Activated naive CD4-positive, alpha-beta T cell treated with anti-CD3 and anti-CD28 coated beads, Interleukin-2, amount 50 U/mL, for 72 hours (primary cell): ENCODE results near the gene CCSER1. TPM values are rescaled to one million over a fixed set of nuclear protein-coding genes. Genes with fewer than 3 reads are reported as not detected.

Source experiments
- ATAC-seq, 2 donors: fragments of 150-1000 bp; cut with Tn5 transposase; 2 replicates each; pipeline ENCODE4 v1.10.0; 2021; ENCODE audit warnings: mild to moderate bottlenecking in 2 of 2, moderate library complexity in 2 of 2
- DNase-seq, 2 donors: peaks; one replicate each; pipeline ENCODE4 v3.0.0; 2021 to 2022; ENCODE audit warnings: low spot score in 2 of 2
- H3K27ac Mint-ChIP-seq, 2 donors: one replicate each; pipeline ENCODE4 v1.8.0; 2022; ENCODE audit warnings: mild to moderate bottlenecking in 2 of 2, mixed read lengths in 2 of 2
- H3K36me3 Mint-ChIP-seq, 2 donors: one replicate each; pipeline ENCODE4 v1.8.0; 2022; ENCODE audit warnings: mixed read lengths in 2 of 2
- H3K9me3 Mint-ChIP-seq, 2 donors: one replicate each; pipeline ENCODE4 v1.8.0; 2022; ENCODE audit warnings: mixed read lengths in 2 of 2
- total RNA-seq, 2 donors: library from RNA; stranded (reverse); gene quantifications; one replicate each; pipeline ENCODE4 v1.2.3, GENCODE V29; 2022

CCSER1 gene
- total RNA-seq, 2 donors from 2014 or later, result 0.23 TPM; not detected in 1

- ATAC-seq (no peak), DNase-seq (no peak)
- Mint-ChIP-seq H3K9me3 (peaks cover 7 to 14% of the 10 kb centered on the region in 2 donors), H3K36me3 (no peaks in the 10 kb centered on the region), H3K27ac (no peak overlapping the region)
These were observed 855.6 kb downstream of the CCSER1 start for GRCh38 chr4:90982813-90983212.

DNA sequence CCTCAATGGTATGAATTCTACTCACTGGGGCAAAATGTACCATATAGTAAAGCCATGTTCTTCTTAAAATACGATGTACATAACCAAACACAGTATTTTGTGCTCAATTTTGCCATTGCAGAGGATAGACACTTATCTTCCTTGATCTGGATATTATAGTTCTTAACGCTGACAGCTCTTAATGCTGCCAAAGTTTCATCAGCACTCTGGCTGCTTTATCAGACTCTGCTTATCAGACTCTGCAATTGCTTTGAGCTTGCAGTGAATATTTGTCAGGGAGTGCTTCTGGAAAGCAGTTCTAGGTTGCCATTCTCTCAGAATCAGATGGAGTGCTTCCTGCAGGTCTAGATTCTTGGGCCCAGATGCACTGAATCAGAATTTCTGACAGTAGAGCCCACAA is 863.1 kb downstream of the CCSER1 start:
- Mint-ChIP-seq H3K36me3 (no peaks in the 10 kb centered on the region), H3K27ac (no peak overlapping the region), H3K9me3 (peaks cover 11 to 12% of the 10 kb centered on the region in 2 donors)
- DNase-seq (no peak), ATAC-seq (no peak)

DNA sequence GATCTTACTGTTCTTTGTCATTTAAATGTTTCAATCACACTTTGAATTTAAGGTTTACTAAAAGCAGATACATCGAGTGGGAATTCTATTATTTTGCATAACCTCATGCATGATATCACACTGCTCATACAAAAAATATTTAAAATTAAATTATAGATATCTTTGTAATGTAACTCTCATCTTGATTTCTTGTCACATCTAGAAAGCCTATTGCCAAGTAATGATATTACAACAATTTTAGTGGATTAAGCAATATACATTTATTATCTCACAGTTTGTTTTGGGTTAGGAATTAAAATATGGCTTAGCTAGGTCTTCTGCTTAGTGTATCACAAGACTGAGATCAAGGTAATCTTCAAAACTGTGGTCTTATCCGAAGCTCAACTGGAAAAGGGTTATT is 865.0 kb downstream of the CCSER1 start:
- ATAC-seq (no peak), DNase-seq (no peak)
- Mint-ChIP-seq H3K9me3 (peaks cover 8 to 12% of the 10 kb centered on the region in 2 donors), H3K36me3 (no peaks in the 10 kb centered on the region), H3K27ac (no peak overlapping the region)

DNA sequence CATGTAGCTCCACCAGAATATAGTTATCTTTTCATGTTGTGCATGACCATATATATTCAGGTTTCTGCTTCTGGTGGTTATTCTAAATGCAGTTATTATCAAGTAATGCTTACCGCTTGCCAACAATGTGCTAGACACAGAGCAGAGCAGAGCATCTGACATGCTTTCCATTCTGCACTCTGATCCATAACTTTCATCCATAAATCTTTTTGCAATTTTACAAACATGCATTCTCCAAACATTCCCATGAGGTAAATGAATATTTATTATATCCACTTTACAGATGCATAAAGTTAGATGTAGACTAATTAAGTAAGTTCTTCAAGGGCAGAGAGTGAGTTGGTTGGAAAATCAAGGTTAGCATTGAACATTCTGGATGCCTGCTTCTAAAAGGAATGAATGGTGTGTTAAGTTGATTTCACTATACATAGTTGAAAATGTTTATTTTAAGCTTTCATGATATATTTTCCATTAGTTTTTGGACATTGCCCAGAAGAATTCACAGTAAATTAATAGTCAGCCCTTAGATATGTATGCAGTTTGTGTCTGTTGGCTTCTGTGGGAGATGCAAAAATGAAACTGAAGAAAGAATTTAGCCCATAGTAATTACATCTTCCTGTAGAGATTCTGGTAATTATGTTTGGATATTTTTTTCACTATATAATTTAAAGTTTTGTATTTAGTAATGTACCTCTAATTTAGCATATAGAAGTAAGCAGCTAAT is 867.8 kb downstream of the CCSER1 start:
- no peak for ATAC-seq
- Mint-ChIP-seq H3K36me3 (no peaks in the 10 kb centered on the region), H3K9me3 (peaks cover 8 to 9% of the 10 kb centered on the region in 2 donors), H3K27ac (no peak overlapping the region)
- DNase-seq, result no peak

GRCh38 chr4:90995996-90996395 is 868.8 kb downstream of the CCSER1 start:
- Mint-ChIP-seq H3K27ac (no peak overlapping the region), H3K9me3 (peaks cover 8 to 9% of the 10 kb centered on the region in 2 donors), H3K36me3 (no peaks in the 10 kb centered on the region)
- ATAC-seq (no peak), DNase-seq (no peak)

DNA sequence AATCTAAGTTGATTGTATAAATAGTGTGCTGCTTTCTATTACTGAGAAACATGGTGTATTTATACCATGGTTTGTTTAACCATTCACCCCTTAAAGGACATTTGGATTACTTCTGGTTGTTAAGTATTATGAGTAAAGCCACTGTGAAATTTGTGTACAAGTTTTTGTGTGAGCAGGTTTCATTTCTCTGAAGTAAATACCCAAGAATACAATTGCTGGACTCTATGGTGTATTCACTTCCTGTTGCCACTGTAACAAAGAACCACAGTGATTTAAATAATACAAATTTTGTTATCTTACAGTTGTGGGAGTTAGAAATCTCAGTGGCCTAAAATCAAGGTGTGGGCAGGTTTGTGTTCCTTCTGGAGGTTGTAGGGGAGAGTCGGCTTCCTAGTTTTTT is 869.6 kb downstream of the CCSER1 start:
- DNase-seq (no peak), ATAC-seq (no peak)
- Mint-ChIP-seq H3K36me3 (no peaks in the 10 kb centered on the region), H3K27ac (no peak overlapping the region), H3K9me3 (peaks cover 4 to 8% of the 10 kb centered on the region in 2 donors)

DNA sequence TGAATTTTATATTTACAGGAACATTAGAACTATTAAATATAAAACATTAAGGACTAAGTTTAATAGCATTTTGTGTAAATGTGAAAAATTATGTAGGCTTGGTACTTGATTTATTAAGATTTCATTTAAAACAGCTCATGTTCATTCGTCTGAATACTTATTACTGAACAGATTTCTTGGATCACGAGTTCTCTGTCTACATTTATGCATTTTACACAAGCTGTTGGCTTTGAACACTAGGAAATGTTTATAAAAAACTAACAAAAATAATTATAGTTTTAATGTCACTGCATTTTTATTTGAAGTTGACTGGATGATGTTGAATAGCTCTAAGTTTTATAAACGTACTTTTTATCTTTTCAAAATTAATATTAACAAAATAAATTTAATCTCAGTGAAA is 888.7 kb downstream of the CCSER1 start:
- ATAC-seq (no peak), DNase-seq (no peak)
- Mint-ChIP-seq H3K9me3 (peaks cover 0 to 8% of the 10 kb centered on the region in 2 donors), H3K36me3 (no peaks in the 10 kb centered on the region), H3K27ac (no peak overlapping the region)

DNA sequence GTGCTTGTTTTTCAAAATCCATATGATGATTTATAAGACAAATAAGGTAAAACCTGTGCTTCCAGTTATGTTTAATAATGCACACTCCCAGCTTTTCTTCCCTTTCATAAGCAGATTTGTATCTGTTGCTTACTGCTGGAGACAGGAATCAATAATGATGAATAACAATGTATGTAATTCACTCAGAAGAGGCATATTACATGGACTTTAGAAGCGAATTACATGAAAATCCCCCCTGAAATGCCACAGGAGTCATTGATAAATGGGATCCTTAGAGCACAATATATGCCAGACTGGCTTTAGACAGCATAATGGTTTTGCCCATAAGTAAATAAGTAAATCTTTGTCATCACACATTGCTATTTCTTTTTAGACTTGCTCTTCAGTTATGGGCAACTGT is 892.3 kb downstream of the CCSER1 start:
- Mint-ChIP-seq H3K9me3 (peaks cover 0 to 8% of the 10 kb centered on the region in 2 donors), H3K27ac (no peak overlapping the region)
- no peak for ATAC-seq

GRCh38 chr4:91025241-91026148 is 898.3 kb downstream of the CCSER1 start:
- DNase-seq (no peak), ATAC-seq (no peak)
- no peaks in the 10 kb centered on the region for H3K9me3 Mint-ChIP-seq
- no peak overlapping the region for H3K27ac Mint-ChIP-seq
- H3K36me3 Mint-ChIP-seq, result no peaks in the 10 kb centered on the region

More for the DNA sequence above, 892.3 kb downstream of the CCSER1 start:
- DNase-seq, result no peak
- H3K36me3 Mint-ChIP-seq, result no peaks in the 10 kb centered on the region

DNA sequence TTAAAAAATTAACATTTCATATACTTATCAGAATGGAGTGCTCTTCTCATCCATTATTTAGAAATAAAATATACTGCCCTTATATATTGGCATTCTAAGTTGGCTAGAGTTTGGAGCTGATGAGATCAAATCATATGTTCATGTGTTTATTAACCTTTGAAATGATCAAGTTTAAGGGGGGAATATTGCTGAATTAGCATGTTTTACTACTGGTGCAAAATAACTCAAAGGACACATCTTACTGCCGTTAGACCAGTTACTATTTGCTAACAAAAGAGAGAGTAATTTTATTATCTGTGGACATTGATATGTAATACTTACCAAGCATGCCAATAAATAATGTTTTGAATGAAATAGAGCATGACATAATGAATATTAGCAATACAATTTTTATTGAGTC is 901.0 kb downstream of the CCSER1 start:
- no peaks in the 10 kb centered on the region for H3K36me3 Mint-ChIP-seq
- H3K27ac Mint-ChIP-seq, result no peak overlapping the region
- DNase-seq (no peak), ATAC-seq (no peak)
- peaks cover 7% of the 10 kb centered on the region in 2 donors for H3K9me3 Mint-ChIP-seq

DNA sequence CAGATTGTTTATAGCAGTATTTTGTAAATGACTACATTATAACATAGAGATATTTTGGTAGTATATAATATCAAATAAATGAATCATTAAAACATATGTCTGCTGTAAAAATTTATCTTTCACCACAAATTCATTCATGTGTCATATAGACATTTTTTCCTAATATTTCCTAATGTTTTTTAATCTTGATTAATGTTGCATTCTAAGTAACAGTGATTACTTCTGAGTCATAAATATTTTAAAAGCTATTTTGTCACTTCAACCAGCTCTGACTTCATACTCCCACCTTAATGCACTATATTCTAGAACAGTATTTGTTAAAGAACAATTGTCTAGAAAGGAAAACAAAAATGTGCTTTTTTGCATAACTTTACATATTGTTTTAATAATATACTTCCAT is 904.6 kb downstream of the CCSER1 start:
- no peak overlapping the region for H3K27ac Mint-ChIP-seq
- ATAC-seq, result no peak
- peaks cover 7 to 10% of the 10 kb centered on the region in 2 donors for H3K9me3 Mint-ChIP-seq
- no peak for DNase-seq
- no peaks in the 10 kb centered on the region for H3K36me3 Mint-ChIP-seq

- ATAC-seq (no peak), DNase-seq (no peak)
- H3K36me3 Mint-ChIP-seq, result no peaks in the 10 kb centered on the region
- H3K9me3 Mint-ChIP-seq, result peaks cover 7 to 17% of the 10 kb centered on the region in 2 donors
- no peak overlapping the region for H3K27ac Mint-ChIP-seq
These were observed 905.7 kb downstream of the CCSER1 start for GRCh38 chr4:91032725-91033445.

DNA sequence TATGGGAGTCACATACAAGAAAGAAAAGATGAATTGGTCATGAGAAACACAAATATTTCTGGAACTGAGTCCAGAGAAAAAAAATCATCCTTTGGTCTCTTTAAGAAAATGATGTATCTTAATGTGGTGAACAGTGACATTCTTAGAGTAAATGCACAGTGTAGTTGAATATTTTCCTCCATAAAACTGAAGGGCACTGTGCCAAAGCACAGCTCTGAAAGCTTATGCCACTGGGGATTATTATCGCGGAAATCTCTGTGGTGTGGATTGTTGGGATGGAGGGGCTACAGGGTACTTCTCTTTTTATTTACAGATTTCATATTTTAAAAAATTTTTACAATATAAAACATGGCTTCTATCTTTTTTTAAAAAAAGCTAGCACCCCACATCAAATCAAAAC is 908.1 kb downstream of the CCSER1 start:
- H3K27ac Mint-ChIP-seq, result no peak overlapping the region
- H3K9me3 Mint-ChIP-seq, result peaks cover 7 to 17% of the 10 kb centered on the region in 2 donors
- ATAC-seq (no peak), DNase-seq (no peak)
- H3K36me3 Mint-ChIP-seq, result no peaks in the 10 kb centered on the region

- no peak for ATAC-seq
- no peak overlapping the region for H3K27ac Mint-ChIP-seq
- H3K9me3 Mint-ChIP-seq, result peaks cover 0 to 10% of the 10 kb centered on the region in 2 donors
These were observed 910.8 kb downstream of the CCSER1 start for GRCh38 chr4:91037951-91038350.

DNA sequence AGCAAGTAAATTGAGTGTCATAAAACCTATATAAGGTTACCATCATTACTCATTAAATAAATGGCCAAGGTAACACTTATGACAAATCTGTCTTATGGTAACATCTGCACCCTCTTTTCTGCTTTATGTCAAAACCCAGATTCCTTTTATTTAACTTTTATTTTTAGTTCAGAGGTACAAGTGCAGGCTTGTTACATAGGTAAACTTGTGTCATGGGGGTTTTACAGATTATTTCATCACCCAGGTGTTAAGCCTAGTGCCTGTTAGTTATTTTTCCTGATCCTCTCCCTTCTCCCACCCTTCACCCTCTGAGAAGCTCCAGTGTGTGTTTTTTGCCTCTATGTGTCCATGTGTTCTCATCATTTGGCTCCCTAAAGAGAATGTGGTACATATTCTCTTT is 930.7 kb downstream of the CCSER1 start:
- ATAC-seq (no peak), DNase-seq (no peak)
- H3K36me3 Mint-ChIP-seq, result no peaks in the 10 kb centered on the region
- peaks cover 17 to 20% of the 10 kb centered on the region in 2 donors for H3K9me3 Mint-ChIP-seq
- H3K27ac Mint-ChIP-seq, result no peak overlapping the region

More at GRCh38 chr4:91037951-91038350, 910.8 kb downstream of the CCSER1 start:
- no peak for DNase-seq
- no peaks in the 10 kb centered on the region for H3K36me3 Mint-ChIP-seq

DNA sequence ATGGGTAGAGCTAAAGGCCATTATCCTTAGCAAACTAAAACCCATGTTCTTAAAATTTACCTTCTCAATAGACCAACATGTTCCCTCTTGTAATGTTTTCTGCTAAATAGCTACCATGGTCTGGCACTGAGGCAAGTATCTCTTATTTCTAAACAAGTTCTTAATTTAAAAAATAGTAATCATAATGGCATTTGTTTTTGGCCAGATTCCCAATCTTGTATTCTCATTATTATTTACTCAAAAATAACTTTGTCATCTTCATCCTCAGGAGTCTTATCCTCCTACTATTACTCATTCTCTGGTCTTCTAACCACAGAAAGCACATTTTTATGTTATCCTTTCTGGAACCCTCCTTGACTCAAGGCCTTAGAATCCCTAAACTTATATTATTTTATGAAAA is 931.2 kb downstream of the CCSER1 start:
- no peak for DNase-seq
- H3K27ac Mint-ChIP-seq, result no peak overlapping the region
- no peaks in the 10 kb centered on the region for H3K36me3 Mint-ChIP-seq
- ATAC-seq, result no peak
- H3K9me3 Mint-ChIP-seq, result peaks cover 15 to 19% of the 10 kb centered on the region in 2 donors
